AG04450 (cell line): Measurements from ENCODE around the gene DOC2B. TPM values are rescaled to one million over a fixed set of nuclear protein-coding genes. Genes with fewer than 3 reads are reported as not detected.
"Not testable (repeated sequence)": the region's sequence is repeated elsewhere in the genome, so short reads cannot be mapped to it uniquely, and the experiment has no call there.

Source experiments
- CTCF ChIA-PET: fragments of 300-600, 350-600 bp; formaldehyde crosslinking; extraction: SDS; loops from one replicate; lab custom pipeline; 2022; ENCODE audit warnings: antibody characterized with exemption, inconsistent platforms; lab: Charles Lee
- POLR2A ChIA-PET: fragments of 350-600 bp; formaldehyde crosslinking; extraction: SDS; loops from one replicate; lab custom pipeline; 2021; ENCODE audit warnings: antibody characterized with exemption, inconsistent platforms; lab: Yijun Ruan, JAX
- DNase-seq: peaks from one replicate; pipeline ENCODE4 v3.0.0-alpha.2; 2011; ENCODE audit warnings: low read depth, low spot score
- H3K27ac ChIP-seq: one replicate; pipeline ENCODE4 v1.5.1; 2012; ENCODE audit warnings: low read depth, low read length, control low read depth
- H3K27me3 ChIP-seq: one replicate; pipeline ENCODE4 v1.6.0; 2012; ENCODE audit warnings: low read length; ENCODE audit not compliant: control insufficient read depth, insufficient read depth
- H3K4me3 ChIP-seq: 2 replicates; pipeline ENCODE4 v1.5.1; 2011; ENCODE audit warnings: mild to moderate bottlenecking, low read depth, low read length, control low read depth
- H3K9me3 ChIP-seq: 2 replicates; pipeline ENCODE4 v1.5.1; 2012; ENCODE audit warnings: low read length; ENCODE audit not compliant: control insufficient read depth, insufficient read depth
- CTCF ChIP-seq: IDR thresholded peaks from 2 replicates; pipeline ENCODE4 v1.5.1; 2011; ENCODE audit warnings: low read depth, low read length, control low read depth, inconsistent platforms
- polyA plus RNA-seq: library from polyadenylated mRNA; depleted of rRNA; stranded (reverse); fragments of >200 nt; gene quantifications from 2 replicates; pipeline ENCODE4 v1.2.3, GENCODE V29; 2011

DOC2B gene
- polyA plus RNA-seq, 1 experiment = not detected

GRCh38 chr17:206941-207560 is 25.6 kb upstream of the DOC2B start:
- CTCF ChIA-PET = no interaction called here
- H3K9me3 ChIP-seq = peaks cover 18% of the 10 kb centered on the region; the same call in 1 of the 2 replicates
- no peak for DNase-seq
- H3K27ac ChIP-seq = no peak overlapping the region
- POLR2A ChIA-PET = no interaction called here
- peaks cover 7% of the 10 kb centered on the region for H3K27me3 ChIP-seq
- no peak for TF ChIP-seq CTCF
- no peak overlapping the region for H3K4me3 ChIP-seq

GRCh38 chr17:206484-206883 is 25.0 kb upstream of the DOC2B start:
- H3K4me3 ChIP-seq, H3K27me3 ChIP-seq, CTCF ChIA-PET, POLR2A ChIA-PET, DNase-seq, H3K27ac ChIP-seq: not testable (repeated sequence)
- peaks cover 18% of the 10 kb centered on the region; the same call in 1 of the 2 replicates for H3K9me3 ChIP-seq

GRCh38 chr17:205817-206216 is 24.4 kb upstream of the DOC2B start:
- no peak for TF ChIP-seq CTCF
- no peak for DNase-seq
- peaks cover 7% of the 10 kb centered on the region for H3K27me3 ChIP-seq
- no peak overlapping the region for H3K27ac ChIP-seq
- ChIA-PET CTCF (no interaction called here), POLR2A (no interaction called here)
- H3K4me3 ChIP-seq = no peak overlapping the region
- peaks cover 18% of the 10 kb centered on the region; the same call in 1 of the 2 replicates for H3K9me3 ChIP-seq

GRCh38 chr17:205148-205669 is 23.8 kb upstream of the DOC2B start:
- DNase-seq = no peak

GRCh38 chr17:204427-205147 is 23.1 kb upstream of the DOC2B start:
- no peak for DNase-seq
- Histone ChIP-seq H3K27me3 (peaks cover 13% of the 10 kb centered on the region), H3K27ac (no peak overlapping the region), H3K9me3 (peaks cover 18% of the 10 kb centered on the region; the same call in 1 of the 2 replicates), H3K4me3 (no peak overlapping the region)
- TF ChIP-seq CTCF = no peak
- ChIA-PET CTCF (no interaction called here), POLR2A (no interaction called here)

More at GRCh38 chr17:205148-205669, 23.8 kb upstream of the DOC2B start:
- H3K9me3 ChIP-seq = peaks cover 18% of the 10 kb centered on the region; the same call in 1 of the 2 replicates
- CTCF ChIA-PET = no interaction called here
- no peak for TF ChIP-seq CTCF
- H3K27ac ChIP-seq = no peak overlapping the region
- H3K27me3 ChIP-seq = peaks cover 9% of the 10 kb centered on the region
- POLR2A ChIA-PET = no interaction called here
- H3K4me3 ChIP-seq = no peak overlapping the region
